Adrenal gland (tissue), 12 donors: ENCODE measurements around the gene PLIN5. TPM values are rescaled to one million over a fixed set of nuclear protein-coding genes. Genes with fewer than 3 reads are reported as not detected.

ENCODE experiments used
- DNase-seq, 7 donors: peaks; one replicate each; pipeline ENCODE4 v3.0.0-alpha.2; 2019 to 2020
- H3K27ac ChIP-seq, 5 donors: fragments of 200-600 bp; sonication (generic) in 4 of 5; 1 replicate in 3 of 5; 2 replicates in 2 of 5; pipeline versions ENCODE4 v1.5.1 to v1.8.0; 2016 to 2020; ENCODE audit warnings: mild to moderate bottlenecking in 1 of 5
- H3K27me3 ChIP-seq: fragments of 200-600 bp; 2 replicates; pipeline ENCODE4 v1.8.0; 2021
- H3K36me3 ChIP-seq, 2 donors: fragments of 200-600 bp; replicated peaks in 1 of 2; 1 replicate in 1 of 2; 2 replicates in 1 of 2; pipeline versions ENCODE4 v1.5.1 to v1.8.0; 2018 to 2022
- H3K4me1 ChIP-seq, 2 donors: fragments of 200-600 bp; replicated peaks in 1 of 2; 1 replicate in 1 of 2; 2 replicates in 1 of 2; pipeline versions ENCODE4 v1.5.1 to v1.8.0; 2018 to 2021
- H3K4me3 ChIP-seq, 4 donors: fragments of 200-600 bp; sonication (generic) in 3 of 4; one replicate each; pipeline ENCODE4 v1.5.1; 2016 to 2018
- H3K9me3 ChIP-seq, 3 donors: fragments of 200-600 bp; sonication (generic) in 1 of 3; replicated peaks in 1 of 3; 1 replicate in 2 of 3; 2 replicates in 1 of 3; pipeline versions ENCODE4 v1.5.1 to v1.8.0; 2016 to 2021
- CTCF ChIP-seq, 6 experiments: fragments of 450-650 bp in 4 of 6; fragments of 200-600 bp in 2 of 6; sonication (generic) in 1 of 6; IDR thresholded peaks; 1 replicate in 5 of 6; 2 replicates in 1 of 6; pipeline versions ENCODE4 v1.5.1 to v1.8.0; 2016 to 2021; ENCODE audit warnings: antibody characterized with exemption in 6 of 6, mild to moderate bottlenecking in 2 of 6, moderate library complexity in 1 of 6
- POLR2A ChIP-seq, 2 donors: fragments of 450-650 bp; IDR thresholded peaks; one replicate each; pipeline ENCODE4 v1.6.1; 2017; ENCODE audit warnings: antibody characterized with exemption in 2 of 2, mild to moderate bottlenecking in 2 of 2, moderate library complexity in 1 of 2
- WGBS, 4 donors: extraction: QIAGEN DNeasy Blood & Tissue Kit in 2 of 4; methylation state at CpG; one replicate each; pipeline versions ENCODE4 v1.1.5 to v1.1.7; 2013 to 2017; 5-methylcytosine and 5-hydroxymethylcytosine counted together
- intact Hi-C, 2 donors: fragments of 100-400 bp; cut with DNase I; formaldehyde crosslinking; loops; one replicate each; pipeline versions ENCODE4 v1.14.1 to v1.15.0; 2022 to 2023
- polyA plus RNA-seq, 3 donors: library from polyadenylated mRNA; stranded (reverse); fragments of 200-250 nt in 2 of 3; fragments of 350-450 nt in 1 of 3; fragmentation: Illumina TruSeq in 1 of 3; extraction: RNeasy Lipid Tissue Mini Kit (QIAGEN cat#74804) in 1 of 3; gene quantifications; one replicate each; pipeline ENCODE4 v1.2.3, GENCODE V29; 2013 to 2014
- total RNA-seq, 9 donors: library from RNA; depleted of rRNA in 4 of 9; stranded (reverse); fragments of >200 nt in 4 of 9; fragments of 120-200 nt in 1 of 9; fragmentation: NEBNext Ultra II Directional in 1 of 9; extraction: Animal tissue kit (Norgen Biotek cat#: 25700) in 1 of 9; gene quantifications; one replicate each; pipeline versions ENCODE4 v1.1.0 to v1.2.4, GENCODE V29; 2013 to 2023
- donor health status: healthy with polysubstance abuse.
- donor health status: Bipolar disorder and iron deficiency.
- donor health status: DM: yes; HTN: yes; CAD: no.
- donor health status: DM: no; HTN: no; CAD: no.
- donor health status: DM: no; HTN: no; CAD: no.
- donor health status: DM: yes; HTN: yes; CAD: no.

Gene PLIN5
- total and polyA plus RNA-seq, 12 donors: 0.57 to 47.6 (median 7.2) TPM

DNA sequence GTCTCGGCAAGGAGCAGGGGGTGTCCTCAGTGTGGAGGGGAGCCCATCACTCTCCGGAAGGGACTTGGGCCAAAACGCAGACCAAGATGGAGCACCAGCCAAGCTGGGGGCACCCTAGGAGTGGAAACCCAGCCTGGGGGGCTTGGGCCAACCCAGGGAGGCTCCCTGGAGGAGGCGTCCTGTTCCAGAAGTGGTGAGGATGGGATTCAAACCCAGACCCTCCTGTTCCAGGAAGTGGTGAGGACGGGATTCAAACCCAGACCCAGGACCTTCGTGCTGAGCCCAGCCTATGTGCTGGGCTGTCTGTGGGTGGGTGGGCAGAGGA lies 15.9 kb downstream of the PLIN5 start:
- Histone ChIP-seq H3K4me3 (no peak overlapping the region), H3K9me3 (no peaks in the 10 kb centered on the region), H3K27ac (no peak overlapping the region), H3K4me1 (no peaks in the 10 kb centered on the region), H3K27me3 (no peaks in the 10 kb centered on the region), H3K36me3 (no peaks in the 10 kb centered on the region)
- intact Hi-C loops: no loop called here
- no peak for TF ChIP-seq CTCF (IDR thresholded peaks at IDR 0.05)
- no peak for TF ChIP-seq POLR2A (IDR thresholded peaks at IDR 0.05)
- WGBS, 4 donors: 80 to 93% (median 84%) methylated on average over 1 to 6 of the region's 6 CpGs
- DNase-seq: no peak

DNA sequence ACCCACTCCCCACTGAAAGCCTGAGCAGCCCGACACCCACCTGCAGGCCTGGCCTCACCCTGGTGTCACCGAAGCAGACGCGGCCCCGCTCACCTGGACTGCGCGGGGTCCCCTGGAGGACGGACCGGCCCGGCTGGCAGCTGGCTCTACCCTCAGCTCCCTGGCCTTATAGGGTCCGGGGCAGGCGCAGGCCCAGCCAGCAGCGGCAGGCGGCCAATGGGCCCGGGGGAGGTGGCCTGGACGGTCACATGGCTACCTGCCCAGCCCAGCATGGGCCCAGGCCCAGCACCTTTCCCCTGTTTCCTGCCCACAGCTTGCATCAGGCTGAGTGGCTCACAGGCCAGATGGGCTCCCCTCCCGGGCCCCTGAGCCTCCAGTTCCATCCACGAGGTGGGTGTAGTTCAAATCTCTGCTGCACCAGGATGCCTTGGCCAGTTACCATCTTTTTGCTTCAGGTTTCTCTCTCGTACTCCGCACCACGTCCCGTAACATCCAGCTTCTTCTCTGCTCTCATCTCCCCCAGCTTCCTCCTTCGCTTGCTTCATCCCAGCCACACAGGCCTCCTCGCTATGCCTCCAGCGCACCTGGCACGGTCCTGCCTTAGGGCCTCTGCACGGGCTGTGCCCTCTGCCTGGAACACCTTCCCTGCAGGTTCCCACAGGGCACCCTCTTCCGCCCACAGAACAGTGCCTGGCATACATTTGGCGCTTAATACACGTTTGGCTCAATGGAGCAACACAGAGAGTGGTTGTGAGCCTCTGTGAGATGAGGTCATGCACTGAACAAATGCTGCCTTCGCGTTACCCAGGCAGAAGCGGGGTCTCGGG lies 16.5 kb downstream of the PLIN5 start, which contains the start of gene PLIN4:
PLIN4 (minus strand) TSS at position 142 of the 827 bp plus-strand sequence. CDS start 214 bp downstream, outside the sequence.
- H3K27ac ChIP-seq: no peak within 1 kb of the TSS

GRCh38 chr19:4517451-4518057 lies 17.5 kb downstream of the PLIN5 start:
- intact Hi-C loops: no loop called here
- H3K27ac ChIP-seq: no peak overlapping the region
- no peak for DNase-seq
- 77 to 88% (median 80%) methylated on average over 9 to 24 of the region's 24 CpGs for WGBS, 4 donors
- no peaks in the 10 kb centered on the region for H3K9me3 ChIP-seq
- H3K27me3 ChIP-seq: no peaks in the 10 kb centered on the region
- H3K4me3 ChIP-seq: no peak overlapping the region
- no peaks in the 10 kb centered on the region for H3K4me1 ChIP-seq
- TF ChIP-seq POLR2A (IDR thresholded peaks at IDR 0.05): no peak
- no peak for TF ChIP-seq CTCF (IDR thresholded peaks at IDR 0.05)
- no peaks in the 10 kb centered on the region for H3K36me3 ChIP-seq

More for the DNA sequence above, 16.5 kb downstream of the PLIN5 start, which contains the start of gene PLIN4:
- 73 to 81% (median 76%) methylated on average over 16 to 34 of the region's 34 CpGs for WGBS, 4 donors
- H3K9me3 ChIP-seq: no peaks in the 10 kb centered on the region
- H3K4me3 ChIP-seq: no peak within 1 kb of the TSS
- no peaks in the 10 kb centered on the region for H3K27me3 ChIP-seq
- no peaks in the 10 kb centered on the region for H3K4me1 ChIP-seq
- intact Hi-C loops: no loop called here
- no peaks in the 10 kb centered on the region for H3K36me3 ChIP-seq
- TF ChIP-seq POLR2A (IDR thresholded peaks at IDR 0.05) (no peak), CTCF (IDR thresholded peaks at IDR 0.05) (no peak)
- DNase-seq: no peak

- no peaks in the 10 kb centered on the region for H3K27me3 ChIP-seq
- H3K36me3 ChIP-seq: no peaks in the 10 kb centered on the region
- H3K27ac ChIP-seq: no peak overlapping the region
- intact Hi-C loops: no loop called here
- TF ChIP-seq CTCF (IDR thresholded peaks at IDR 0.05): no peak
- TF ChIP-seq POLR2A (IDR thresholded peaks at IDR 0.05): no peak
- WGBS, 4 donors: 63 to 84% (median 64%) methylated on average over 5 to 8 of the region's 8 CpGs; no CpG with 5 or more reads in 1 of the 4 donors
- no peak for DNase-seq
- no peak overlapping the region for H3K4me3 ChIP-seq
- H3K4me1 ChIP-seq: no peaks in the 10 kb centered on the region
- H3K9me3 ChIP-seq: no peaks in the 10 kb centered on the region
Measured at GRCh38 chr19:4516939-4517300, 18.1 kb downstream of the PLIN5 start.
